ENCODE results near the gene PADI4.

DNA sequence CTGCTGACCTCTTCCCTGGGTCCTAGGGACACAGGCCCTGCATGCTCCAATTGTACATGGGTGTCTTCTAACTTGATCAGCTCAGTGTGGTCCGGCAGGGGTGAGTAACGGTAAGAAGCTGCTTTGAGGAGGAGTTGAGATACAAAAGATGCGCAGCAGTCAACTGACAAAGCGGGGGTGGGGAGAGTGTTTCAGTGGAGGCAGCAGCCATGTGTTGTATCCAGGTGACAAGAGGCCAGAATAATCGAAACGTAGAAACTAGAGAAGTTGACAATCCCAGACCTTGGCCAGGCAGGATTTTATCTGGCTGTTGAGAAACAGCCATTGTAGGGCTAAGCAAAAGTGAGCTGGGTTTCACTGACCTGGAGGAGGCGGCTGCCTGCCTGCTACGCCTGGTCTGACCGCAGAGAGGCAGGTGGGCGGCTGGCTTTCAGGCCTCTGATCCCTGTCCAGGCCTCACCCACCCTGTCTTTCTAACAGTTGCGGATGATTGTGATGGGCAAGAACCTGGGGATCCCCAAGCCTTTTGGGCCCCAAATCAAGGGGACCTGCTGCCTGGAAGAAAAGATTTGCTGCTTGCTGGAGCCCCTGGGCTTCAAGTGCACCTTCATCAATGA lies 92.8 kb downstream of the PADI4 start:
- no peak for TF ChIP-seq SPI1 (IDR thresholded peaks at IDR 0.05; ENCODE audit: low read depth, low read length)
- no peak for TF ChIP-seq TAF1 (IDR thresholded peaks at IDR 0.05; ENCODE audit: low read depth, low read length)

All from GM12891 (cell line).